ENCODE data around the gene DCP2. TPM values are rescaled to one million over a fixed set of nuclear protein-coding genes. Genes with fewer than 3 reads are reported as not detected.

Gene DCP2
- total RNA-seq, 1 experiment from 2014 or later: 176 TPM

DNA sequence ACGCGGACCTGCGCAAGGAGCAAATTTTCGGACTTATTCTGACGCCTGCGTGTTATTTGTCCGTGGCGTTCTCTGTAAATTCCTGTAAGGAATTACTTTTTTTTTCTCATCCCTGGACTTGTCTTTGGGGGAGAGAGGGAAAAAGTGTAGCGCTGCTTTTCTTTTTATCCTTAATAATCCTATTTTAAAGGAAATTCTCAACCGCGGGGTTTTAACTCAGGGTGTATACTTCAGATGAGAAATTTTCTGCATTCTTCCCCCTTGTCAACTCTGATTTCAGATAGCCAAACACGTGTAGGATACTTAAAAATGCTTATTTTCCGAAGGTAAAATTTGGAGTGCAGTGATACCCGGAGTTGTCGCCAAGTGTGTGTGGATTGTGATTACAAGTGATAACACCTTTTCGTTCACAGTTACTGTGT is 853 bp downstream of the DCP2 start:
- peak overlapping the region; percentile 98 to 99 (median 98) for H3K27ac Mint-ChIP-seq
- Histone ChIP-seq H3K27ac (ENCODE audit: insufficient read length, low read depth, low read length) (no peak overlapping the region), H3K9ac (ENCODE audit: extremely low read depth, insufficient read length, low read length) (peak overlapping the region; percentile 67), H2AK5ac (ENCODE audit: insufficient read length, low read length) (no peak overlapping the region), H3K18ac (ENCODE audit: insufficient read length, low read depth, low read length) (peak overlapping the region; percentile 47), H2BK15ac (ENCODE audit: low read depth, low read length) (no peak overlapping the region), H2BK5ac (ENCODE audit: insufficient read length, low read length) (no peak overlapping the region), H2BK20ac (ENCODE audit: low read depth, low read length, poor library complexity, severe bottlenecking) (no peak overlapping the region), H3K23me2 (ENCODE audit: insufficient read length, low read depth, low read length, poor library complexity, severe bottlenecking) (peaks cover 8% of the 10 kb centered on the region), H3K27me3 (ENCODE audit: insufficient read depth, low read length) (no peaks in the 10 kb centered on the region), H4K20me1 (ENCODE audit: control insufficient read depth, insufficient read depth, insufficient read length) (no peaks in the 10 kb centered on the region), H3K9me3 (ENCODE audit: control insufficient read depth, low read depth, low read length) (no peaks in the 10 kb centered on the region), H2BK12ac (ENCODE audit: insufficient read length, low read depth, low read length) (no peak overlapping the region), H3K23ac (ENCODE audit: insufficient read length, low read depth, low read length) (no peak overlapping the region), H3K4me1 (ENCODE audit: insufficient read depth, low read length) (peaks cover 3% of the 10 kb centered on the region; the same call in 1 of the 2 replicates), H3K79me1 (ENCODE audit: insufficient read depth, low read depth, low read length, poor library complexity, severe bottlenecking) (no peaks in the 10 kb centered on the region), H4K91ac (ENCODE audit: insufficient read length, low read depth, low read length) (no peak overlapping the region), H2AFZ (ENCODE audit: low read length) (no peak overlapping the region), H3K4me2 (ENCODE audit: insufficient read depth, insufficient read length, low read length) (peak overlapping the region; percentile 73), H3T11ph (ENCODE audit: low read length) (no peak overlapping the region), H3K79me2 (ENCODE audit: insufficient read depth, low read length) (peaks cover 28% of the 10 kb centered on the region; the same call in 1 of the 2 replicates), H3K56ac (ENCODE audit: insufficient read length, low read depth, low read length) (no peak overlapping the region), H4K5ac (ENCODE audit: insufficient read length, low read depth, low read length) (no peak overlapping the region), H2BK120ac (ENCODE audit: low read depth, low read length, poor library complexity, severe bottlenecking) (no peak overlapping the region), H3K4ac (ENCODE audit: low read depth, low read length) (no peak overlapping the region), H4K8ac (replicated peaks; ENCODE audit: insufficient read length, low read depth, low read length) (no peak overlapping the region), H3K14ac (ENCODE audit: insufficient read depth, low read length) (peak overlapping the region; percentile 15; the same call in 1 of the 2 replicates)
- no peaks in the 10 kb centered on the region for H3K27me3 Mint-ChIP-seq (ENCODE audit: low read depth)
- DNase-seq: no peak
- H3K9me3 Mint-ChIP-seq: no peaks in the 10 kb centered on the region; a peak in 1 of 5 replicates
- H3K4me3 Mint-ChIP-seq: peak overlapping the region; percentile 98
- no CpG with 5 or more reads among the region's 16 CpGs for WGBS (ENCODE audit: extremely low coverage, insufficient read length, low lambda C conversion rate)
- TF ChIP-seq, protein P1, sequence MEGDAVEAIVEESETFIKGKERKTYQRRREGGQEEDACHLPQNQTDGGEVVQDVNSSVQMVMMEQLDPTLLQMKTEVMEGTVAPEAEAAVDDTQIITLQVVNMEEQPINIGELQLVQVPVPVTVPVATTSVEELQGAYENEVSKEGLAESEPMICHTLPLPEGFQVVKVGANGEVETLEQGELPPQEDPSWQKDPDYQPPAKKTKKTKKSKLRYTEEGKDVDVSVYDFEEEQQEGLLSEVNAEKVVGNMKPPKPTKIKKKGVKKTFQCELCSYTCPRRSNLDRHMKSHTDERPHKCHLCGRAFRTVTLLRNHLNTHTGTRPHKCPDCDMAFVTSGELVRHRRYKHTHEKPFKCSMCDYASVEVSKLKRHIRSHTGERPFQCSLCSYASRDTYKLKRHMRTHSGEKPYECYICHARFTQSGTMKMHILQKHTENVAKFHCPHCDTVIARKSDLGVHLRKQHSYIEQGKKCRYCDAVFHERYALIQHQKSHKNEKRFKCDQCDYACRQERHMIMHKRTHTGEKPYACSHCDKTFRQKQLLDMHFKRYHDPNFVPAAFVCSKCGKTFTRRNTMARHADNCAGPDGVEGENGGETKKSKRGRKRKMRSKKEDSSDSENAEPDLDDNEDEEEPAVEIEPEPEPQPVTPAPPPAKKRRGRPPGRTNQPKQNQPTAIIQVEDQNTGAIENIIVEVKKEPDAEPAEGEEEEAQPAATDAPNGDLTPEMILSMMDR (conservative IDR thresholded peaks at IDR 0.05): no peak
- peaks cover 2 to 15% (median 14%) of the 10 kb centered on the region in 3 experiments; a peak in 5 of 7 replicates for H3K36me3 Mint-ChIP-seq (ENCODE audit: insufficient read depth in 1 of 3, low read depth in 3 of 3)
- peaks cover 34 to 35% of the 10 kb centered on the region in 2 experiments for H3K4me1 Mint-ChIP-seq

Data from H9 (cell line).